CD4-positive, alpha-beta T cell treated with Interleukin-17A for 1 hour (primary cell): ENCODE measurements around the gene HOXA6.

Experiments
- DNase-seq: peaks from one replicate; pipeline ENCODE4 v3.0.0-alpha.2; 2020

The HOXA6 gene

GRCh38 chr7:27161214-27161720 lies 13.7 kb upstream of the HOXA6 start:
- no peak for DNase-seq

GRCh38 chr7:27160546-27161213 lies 13.1 kb upstream of the HOXA6 start:
- DNase-seq: peak; percentile 87

GRCh38 chr7:27160145-27160545 lies 12.6 kb upstream of the HOXA6 start:
- no peak for DNase-seq

GRCh38 chr7:27159266-27160144 lies 11.9 kb upstream of the HOXA6 start:
- DNase-seq: no peak

GRCh38 chr7:27158436-27159265 lies 11.1 kb upstream of the HOXA6 start:
- no peak for DNase-seq

GRCh38 chr7:27157702-27158431 lies 10.3 kb upstream of the HOXA6 start:
- no peak for DNase-seq

GRCh38 chr7:27156916-27157701 lies 9.5 kb upstream of the HOXA6 start:
- no peak for DNase-seq

GRCh38 chr7:27156508-27156898 lies 8.9 kb upstream of the HOXA6 start, which contains the start of gene HOXA7:
HOXA7 (minus strand) TSS chr7:27156675; CDS start chr7:27156545, 130 bp downstream.
- DNase-seq: no peak

- no peak for DNase-seq
Measured at GRCh38 chr7:27155816-27156507, 8.4 kb upstream of the HOXA6 start.

- DNase-seq: peak; percentile 29
Measured at GRCh38 chr7:27154901-27155815, 7.6 kb upstream of the HOXA6 start.

- DNase-seq: no peak
Measured at GRCh38 chr7:27154369-27154768, 6.8 kb upstream of the HOXA6 start.

- no peak for DNase-seq
Measured at GRCh38 chr7:27153526-27153925, 6.0 kb upstream of the HOXA6 start.

- DNase-seq: no peak
Measured at GRCh38 chr7:27152816-27153442, 5.4 kb upstream of the HOXA6 start.

GRCh38 chr7:27151931-27152815 lies 4.6 kb upstream of the HOXA6 start, which contains the start of gene HOXA3:
HOXA3 (minus strand) TSS chr7:27152583; CDS start chr7:27110640, 41,943 bp downstream.
- DNase-seq: no peak

- no peak for DNase-seq
Measured at GRCh38 chr7:27151341-27151930, 3.9 kb upstream of the HOXA6 start.

GRCh38 chr7:27150568-27151340 lies 3.2 kb upstream of the HOXA6 start:
- peak; percentile 63 for DNase-seq
